Thyroid gland (tissue), 4 donors: ENCODE data around the gene SNX14. TPM values are rescaled to one million over a fixed set of nuclear protein-coding genes. Genes with fewer than 3 reads are reported as not detected.

Experiments used
- DNase-seq, 2 donors: peaks; one replicate each; pipeline ENCODE4 v3.0.0-alpha.2; 2019
- H3K27ac ChIP-seq, 3 donors: fragments of 200-600 bp; sonication (generic); 1 replicate in 2 of 3; 2 replicates in 1 of 3; pipeline ENCODE4 v1.5.1; 2016 to 2019; ENCODE audit warnings: mild to moderate bottlenecking in 1 of 3, moderate library complexity in 1 of 3
- H3K27me3 ChIP-seq: fragments of 200-600 bp; sonication (generic); one replicate; pipeline ENCODE4 v1.5.1; 2019
- H3K36me3 ChIP-seq, 2 donors: fragments of 200-600 bp; sonication (generic); one replicate each; pipeline ENCODE4 v1.5.1; 2016 to 2019
- H3K4me1 ChIP-seq, 2 donors: fragments of 200-600 bp; sonication (generic); one replicate each; pipeline ENCODE4 v1.5.1; 2017 to 2019
- H3K4me3 ChIP-seq, 3 donors: fragments of 200-600 bp; sonication (generic); replicated peaks in 1 of 3; 1 replicate in 2 of 3; 2 replicates in 1 of 3; pipeline ENCODE4 v1.5.1; 2016; ENCODE audit warnings: mild to moderate bottlenecking in 1 of 3
- H3K9me3 ChIP-seq: fragments of 200-600 bp; sonication (generic); one replicate; pipeline ENCODE4 v1.5.1; 2017
- CTCF ChIP-seq, 6 experiments: fragments of 200-600 bp in 3 of 6; fragments of 450-650 bp in 3 of 6; sonication (generic) in 3 of 6; IDR thresholded peaks; one replicate each; pipeline ENCODE4 v1.5.1; 2016 to 2019; ENCODE audit warnings: antibody characterized with exemption in 6 of 6, mild to moderate bottlenecking in 2 of 6, inconsistent platforms in 1 of 6, moderate library complexity in 1 of 6
- POLR2A ChIP-seq, 2 donors: fragments of 450-650 bp; IDR thresholded peaks; one replicate each; pipeline ENCODE4 v1.6.1; 2017; ENCODE audit warnings: antibody characterized with exemption in 2 of 2, mild to moderate bottlenecking in 2 of 2, moderate library complexity in 1 of 2
- WGBS, 2 donors: methylation state at CpG; one replicate each; pipeline ENCODE4 v1.1.5; 2017; 5-methylcytosine and 5-hydroxymethylcytosine counted together
- intact Hi-C: fragments of 100-400 bp; cut with DNase I; formaldehyde crosslinking; loops from one replicate; pipeline ENCODE4 v1.15.1; 2023
- total RNA-seq, 4 donors: library from RNA; depleted of rRNA; stranded (reverse); fragments of >200 nt; gene quantifications; one replicate each; pipeline ENCODE4 v1.2.3, GENCODE V29; 2016

Gene SNX14
- total RNA-seq, 4 donors from 2014 or later: 94.9 to 160 (median 124) TPM

DNA sequence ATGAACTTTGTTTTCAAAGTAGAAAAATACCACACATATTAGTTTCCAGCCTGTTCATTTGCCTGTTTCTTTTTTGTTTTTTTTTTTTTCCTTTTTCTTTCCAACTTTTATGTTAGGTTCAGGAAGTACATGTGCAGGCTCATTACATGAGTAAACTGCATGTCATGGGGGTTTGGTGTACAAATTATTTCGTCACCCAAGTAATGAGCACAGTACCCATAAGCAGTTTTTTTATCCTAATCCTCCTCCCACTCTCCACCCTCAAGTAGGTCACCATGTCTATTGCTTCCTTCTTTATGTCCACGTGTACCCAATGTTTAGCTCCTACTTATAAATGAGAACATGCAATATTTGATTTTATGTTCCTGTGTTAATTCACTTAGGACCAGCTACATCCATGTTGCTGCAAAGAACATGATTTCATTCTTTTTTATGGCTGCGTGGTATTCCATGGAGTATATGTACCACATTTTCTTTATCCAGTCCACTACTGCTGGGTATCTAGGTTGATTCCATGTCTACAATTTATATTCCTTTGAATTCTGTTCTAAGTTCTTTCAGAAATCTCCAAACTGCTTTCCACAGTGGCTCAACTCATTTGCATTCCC lies 31.8 kb downstream of the SNX14 start:
- DNase-seq: no peak
- no peak overlapping the region for H3K27ac ChIP-seq
- H3K27me3 ChIP-seq: no peaks in the 10 kb centered on the region
- H3K36me3 ChIP-seq: peaks cover 0 to 3% of the 10 kb centered on the region in 2 donors
- no peak for TF ChIP-seq CTCF (IDR thresholded peaks at IDR 0.05)
- no peak for TF ChIP-seq POLR2A (IDR thresholded peaks at IDR 0.05)
- no peak overlapping the region for H3K4me3 ChIP-seq
- WGBS, 2 donors: 93 to 96% methylated on average over 3 of the region's 3 CpGs
- intact Hi-C loops: no loop called here
- no peaks in the 10 kb centered on the region for H3K9me3 ChIP-seq
- no peaks in the 10 kb centered on the region for H3K4me1 ChIP-seq

DNA sequence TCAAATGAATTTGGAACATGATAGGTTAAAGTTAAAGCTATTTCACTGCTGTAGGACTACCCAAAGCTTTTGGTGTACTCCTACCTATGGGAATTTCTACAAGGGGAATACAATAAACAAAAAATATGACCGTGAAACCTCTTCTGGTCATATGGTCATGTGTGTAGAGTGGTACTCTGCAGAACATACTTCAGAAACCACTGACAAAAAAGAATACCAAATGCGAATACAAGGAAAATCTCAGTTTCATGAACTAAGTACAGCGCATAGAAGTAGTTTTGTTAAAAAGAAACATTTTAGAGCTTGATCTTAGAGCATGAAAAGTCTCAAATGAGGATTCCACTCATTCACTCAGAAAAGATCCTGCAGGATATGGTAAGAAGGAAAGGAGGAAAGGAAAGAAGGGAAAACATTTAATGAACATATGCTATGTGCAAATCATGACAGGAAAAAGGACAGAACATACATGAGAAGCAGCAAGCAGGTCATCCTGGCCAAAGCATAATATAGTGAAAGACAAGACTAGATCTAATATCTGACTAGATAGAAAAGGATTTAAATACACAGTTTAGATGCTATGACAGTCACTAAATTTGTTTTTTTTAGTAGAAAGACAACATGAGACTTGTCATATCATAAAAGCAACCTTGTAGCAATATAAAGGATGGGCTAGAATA lies 36.5 kb downstream of the SNX14 start:
- DNase-seq: no peak
- Histone ChIP-seq H3K9me3 (no peaks in the 10 kb centered on the region), H3K27ac (no peak overlapping the region), H3K4me3 (no peak overlapping the region), H3K27me3 (no peaks in the 10 kb centered on the region), H3K4me1 (peaks cover 0 to 9% of the 10 kb centered on the region in 2 donors), H3K36me3 (peaks cover 0 to 3% of the 10 kb centered on the region in 2 donors)
- intact Hi-C loops: no loop called here
- no peak for TF ChIP-seq CTCF (IDR thresholded peaks at IDR 0.05)
- no peak for TF ChIP-seq POLR2A (IDR thresholded peaks at IDR 0.05)
- 85% methylated on average over 3 of the region's 3 CpGs for WGBS, 2 donors

GRCh38 chr6:85552652-85553051 lies 41.0 kb downstream of the SNX14 start:
- H3K4me1 ChIP-seq: peaks cover 0 to 9% of the 10 kb centered on the region in 2 donors
- peaks cover 3 to 4% of the 10 kb centered on the region in 2 donors for H3K36me3 ChIP-seq
- TF ChIP-seq POLR2A (IDR thresholded peaks at IDR 0.05) (no peak), CTCF (IDR thresholded peaks at IDR 0.05) (no peak)
- H3K27me3 ChIP-seq: no peaks in the 10 kb centered on the region
- peak overlapping the region in 1 of 3 donors; percentile 6 for H3K27ac ChIP-seq
- no peak for DNase-seq
- H3K4me3 ChIP-seq: no peak overlapping the region
- intact Hi-C loops: no loop called here
- 54 to 57% methylated on average over 3 of the region's 3 CpGs for WGBS, 2 donors
- no peaks in the 10 kb centered on the region for H3K9me3 ChIP-seq

GRCh38 chr6:85551264-85551663 lies 42.4 kb downstream of the SNX14 start:
- H3K27ac ChIP-seq: no peak overlapping the region

More at GRCh38 chr6:85551264-85551663, 42.4 kb downstream of the SNX14 start:
- no peaks in the 10 kb centered on the region for H3K27me3 ChIP-seq
- no peaks in the 10 kb centered on the region for H3K9me3 ChIP-seq
- H3K4me1 ChIP-seq: peaks cover 0 to 9% of the 10 kb centered on the region in 2 donors
- DNase-seq: no peak
- 68 to 96% methylated on average over 1 of the region's 1 CpG for WGBS, 2 donors
- no peak overlapping the region for H3K4me3 ChIP-seq
- H3K36me3 ChIP-seq: peaks cover 4 to 9% of the 10 kb centered on the region in 2 donors
- TF ChIP-seq CTCF (IDR thresholded peaks at IDR 0.05): no peak
- intact Hi-C loops: no loop called here
